Esophagus squamous epithelium (tissue), 4 donors: Measurements from ENCODE around the gene CCNE1.

Experiments
- CTCF ChIP-seq, 6 experiments: fragments of 450-650 bp in 4 of 6; fragments of 200-600 bp in 2 of 6; sonication (generic) in 2 of 6; IDR thresholded peaks; one replicate each; pipeline ENCODE4 v1.5.1; 2016 to 2019; ENCODE audit warnings: antibody characterized with exemption in 6 of 6, mild to moderate bottlenecking in 4 of 6, moderate library complexity in 4 of 6
- POLR2A ChIP-seq, 4 donors: fragments of 450-650 bp; IDR thresholded peaks; one replicate each; pipeline ENCODE4 v1.6.1; 2017; ENCODE audit warnings: antibody characterized with exemption in 4 of 4, mild to moderate bottlenecking in 4 of 4, moderate library complexity in 3 of 4

GRCh38 chr19:29819986-29820385 is 8.2 kb downstream of the CCNE1 start:
- TF ChIP-seq CTCF (IDR thresholded peaks at IDR 0.05) (no peak), POLR2A (IDR thresholded peaks at IDR 0.05) (no peak)
